Measurements from ENCODE around the gene OST4.

Gene OST4

DNA sequence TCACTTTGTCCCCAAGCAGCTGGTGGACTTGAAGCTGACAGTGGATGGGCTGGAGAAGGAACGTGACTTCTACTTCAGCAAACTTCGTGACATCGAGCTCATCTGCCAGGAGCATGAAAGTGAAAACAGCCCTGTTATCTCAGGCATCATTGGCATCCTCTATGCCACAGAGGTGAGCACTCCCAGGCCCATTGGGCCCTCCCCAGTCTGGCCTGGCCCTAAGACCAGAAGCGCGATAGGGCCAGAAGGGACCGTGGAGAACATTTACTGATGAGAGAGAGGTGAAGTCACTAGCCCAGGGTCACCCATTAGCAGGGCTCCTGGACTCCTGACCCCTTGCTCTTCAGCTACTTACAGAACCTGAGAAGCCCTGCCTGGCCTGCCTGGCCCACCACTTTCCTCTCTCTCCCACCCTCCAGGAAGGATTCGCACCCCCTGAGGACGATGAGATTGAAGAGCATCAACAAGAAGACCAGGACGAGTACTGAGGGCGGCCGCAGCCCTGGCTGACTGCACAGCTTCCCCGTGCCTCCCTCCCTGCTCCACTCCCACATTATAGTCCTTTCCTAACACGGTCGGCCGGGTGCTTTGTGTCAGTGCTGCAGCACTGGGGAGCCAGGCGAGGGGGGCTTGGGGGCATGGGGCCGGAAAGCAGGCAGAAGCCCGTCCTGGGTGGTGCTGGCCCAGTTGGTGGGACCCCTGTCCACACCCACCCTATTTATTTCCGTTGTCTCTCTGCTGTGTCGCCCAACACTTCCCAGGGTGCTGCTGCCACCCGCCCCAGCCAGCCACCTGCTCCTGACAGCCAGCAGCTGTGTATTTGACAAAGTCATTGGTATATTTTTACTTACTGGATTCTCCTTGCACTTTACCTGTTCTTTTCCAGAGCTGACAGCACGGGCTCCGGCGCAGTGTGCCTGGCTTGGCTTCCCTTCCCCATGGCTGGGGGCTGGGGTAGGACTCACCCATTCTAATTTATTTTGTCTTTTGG lies 45.3 kb downstream of the OST4 start:
- DNase-seq (ENCODE audit: low spot score) = no peak

- no peak for DNase-seq (ENCODE audit: low spot score)
These were observed 46.1 kb downstream of the OST4 start for GRCh38 chr2:27025281-27025800.

DNA sequence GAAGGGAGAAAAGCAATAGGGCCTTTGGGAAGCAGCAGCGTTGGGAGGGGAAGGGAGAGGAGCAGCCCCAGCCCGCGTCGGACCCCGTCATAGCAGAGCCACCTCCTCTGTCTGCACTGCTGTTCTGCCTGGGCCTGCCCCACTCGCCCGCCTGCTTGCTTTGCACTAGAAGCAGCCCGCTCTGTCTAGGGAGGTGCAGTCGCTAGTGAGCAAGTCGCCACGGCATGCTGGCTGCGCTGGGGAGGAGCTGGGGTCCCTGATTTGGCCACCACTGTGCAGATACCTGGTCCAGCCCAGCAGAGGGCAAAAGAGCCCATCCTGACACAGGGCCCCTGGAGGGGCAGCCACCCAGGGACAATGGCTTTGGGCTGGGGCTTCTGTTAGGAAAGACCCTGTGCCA lies 46.6 kb downstream of the OST4 start:
- no peak for DNase-seq (ENCODE audit: low spot score)

DNA sequence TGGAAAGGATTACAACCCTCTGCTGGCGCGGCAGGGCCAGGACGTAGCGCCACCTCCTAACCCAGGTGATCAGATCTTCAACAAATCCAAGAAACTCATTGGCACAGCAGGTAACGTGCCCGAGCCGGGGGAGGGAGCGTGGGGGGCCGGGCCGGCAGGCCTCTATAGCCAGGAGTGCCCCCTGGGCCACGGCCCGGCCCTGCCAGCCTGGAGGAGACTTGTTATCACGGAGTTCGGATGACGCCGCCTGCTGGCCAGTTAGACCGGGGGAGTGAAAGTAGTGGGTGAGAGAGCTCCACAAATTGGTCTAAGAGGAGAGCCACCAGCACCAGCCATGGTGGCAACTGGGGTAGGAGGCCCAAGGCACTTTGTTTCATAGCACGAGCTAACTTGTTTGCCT lies 47.3 kb downstream of the OST4 start:
- no peak for DNase-seq (ENCODE audit: low spot score)

- no peak for DNase-seq (ENCODE audit: low spot score)
These were observed 47.7 kb downstream of the OST4 start for GRCh38 chr2:27023740-27024139.

DNA sequence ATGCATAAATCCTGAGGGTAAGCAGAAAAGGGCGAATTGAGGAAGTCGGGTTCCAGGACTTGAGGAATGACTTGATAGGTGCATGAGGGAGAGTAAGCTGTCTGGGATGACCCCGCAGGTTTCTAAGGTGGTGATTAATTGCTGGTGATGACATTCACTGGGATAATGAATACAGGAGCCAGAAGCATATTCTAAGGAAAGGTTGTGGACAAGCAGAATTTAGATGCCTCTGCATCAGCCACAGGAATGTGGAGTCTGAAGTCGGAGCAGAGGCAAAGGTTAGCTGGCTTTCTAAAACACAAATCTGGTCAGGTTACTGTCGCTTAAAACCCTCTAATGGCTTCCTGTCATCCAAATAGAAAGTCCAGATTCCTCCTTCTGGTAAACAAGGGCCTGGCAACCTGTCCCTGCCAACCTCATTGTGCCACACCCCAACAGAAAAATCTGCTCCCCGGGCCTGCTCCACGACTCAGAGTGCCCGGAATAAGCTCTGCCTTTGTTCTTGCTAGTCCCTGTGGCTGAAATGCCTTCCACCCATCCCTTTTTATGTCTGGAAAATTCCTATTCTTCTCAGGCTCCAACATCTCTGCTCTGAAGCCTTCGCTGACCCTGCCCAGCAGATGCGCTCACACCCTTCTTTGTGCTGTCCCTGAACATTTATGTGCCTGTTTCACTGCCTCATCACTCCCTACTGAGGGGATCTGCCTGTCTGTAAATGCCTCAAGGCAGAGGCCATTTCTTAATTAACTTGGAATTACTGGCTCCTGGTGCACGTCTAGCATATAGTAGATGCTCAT lies 50.0 kb downstream of the OST4 start:
- DNase-seq (ENCODE audit: low spot score) = no peak
